Measurements from ENCODE around the gene KSR1. TPM values are rescaled to one million over a fixed set of nuclear protein-coding genes. Genes with fewer than 3 reads are reported as not detected.

KSR1 gene
- total RNA-seq, 1 donor from 2014 or later = 90.2 TPM

DNA sequence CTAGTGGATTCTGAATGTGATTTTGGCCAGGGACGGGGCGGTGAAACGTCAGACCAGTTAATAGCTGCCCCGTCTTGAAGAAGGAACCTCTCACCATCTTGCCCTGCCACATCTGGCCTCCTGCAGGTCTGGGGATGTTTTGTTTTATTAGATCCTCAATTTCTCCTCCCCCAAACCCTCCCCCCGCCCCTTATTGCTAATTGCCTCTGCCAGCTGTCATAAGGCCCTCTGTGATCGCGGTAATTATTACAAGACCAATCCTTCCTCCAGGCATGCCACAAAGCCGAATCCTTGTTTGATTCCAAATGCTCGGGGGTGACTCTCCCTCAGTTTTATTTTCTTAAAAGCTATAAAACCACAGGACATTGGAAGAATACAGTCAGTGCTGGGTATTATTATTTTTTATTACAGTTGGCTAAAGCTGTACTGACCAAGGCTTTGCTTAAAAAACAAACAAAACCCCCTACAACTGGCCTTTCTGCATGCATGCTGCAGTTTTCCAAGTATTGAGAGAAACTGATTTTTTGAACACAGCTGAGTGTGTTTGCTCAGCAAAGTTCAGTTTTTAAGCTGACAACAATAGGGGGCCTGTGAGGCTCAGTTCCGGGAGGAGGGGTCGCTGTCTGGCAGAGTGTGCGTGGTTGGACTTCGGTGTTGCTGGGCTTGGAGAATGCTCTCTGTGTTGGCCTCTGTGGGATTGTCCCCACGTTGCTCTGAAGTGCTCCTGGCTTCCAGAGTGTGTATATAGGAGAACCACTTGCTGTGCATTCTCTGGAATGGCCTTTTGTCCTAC lies 1.7 kb downstream of the KSR1 start:
- Mint-ChIP-seq H3K36me3 (ENCODE audit: low read depth, unreplicated experiment) (peaks cover 2% of the 10 kb centered on the region), H3K4me1 (ENCODE audit: low read depth, unreplicated experiment) (peaks cover 37% of the 10 kb centered on the region), H3K9me3 (ENCODE audit: unreplicated experiment) (no peaks in the 10 kb centered on the region), H3K4me3 (ENCODE audit: unreplicated experiment) (peak overlapping the region; percentile 93), H3K27ac (ENCODE audit: unreplicated experiment) (peak overlapping the region; percentile 90), H3K27me3 (ENCODE audit: low read depth, unreplicated experiment) (no peaks in the 10 kb centered on the region)
- Histone ChIP-seq H3K4me2 (ENCODE audit: low read length) (peak overlapping the region; percentile 95), H4K20me1 (ENCODE audit: insufficient read depth, low read length) (peaks cover 62% of the 10 kb centered on the region), H3K79me2 (ENCODE audit: insufficient read depth, low read length) (peaks cover 60% of the 10 kb centered on the region), H2AFZ (ENCODE audit: low read depth, low read length) (no peak overlapping the region), H3K9me3 (ENCODE audit: insufficient read depth, low read depth, low read length) (no peaks in the 10 kb centered on the region), H3K4me1 (ENCODE audit: insufficient read depth, low read length) (peaks cover 25% of the 10 kb centered on the region), H3K27ac (ENCODE audit: low read depth, low read length) (peak overlapping the region; percentile 26), H3K9ac (ENCODE audit: low read length) (peak overlapping the region; percentile 91), H3K4me3 (ENCODE audit: insufficient read depth, low read depth, low read length) (peak overlapping the region; percentile 75), H3K36me3 (ENCODE audit: insufficient read depth, low read length) (peaks cover 4% of the 10 kb centered on the region), H3K27me3 (ENCODE audit: insufficient read depth, low read length) (peaks cover 2% of the 10 kb centered on the region)
- TF ChIP-seq, protein P1, sequence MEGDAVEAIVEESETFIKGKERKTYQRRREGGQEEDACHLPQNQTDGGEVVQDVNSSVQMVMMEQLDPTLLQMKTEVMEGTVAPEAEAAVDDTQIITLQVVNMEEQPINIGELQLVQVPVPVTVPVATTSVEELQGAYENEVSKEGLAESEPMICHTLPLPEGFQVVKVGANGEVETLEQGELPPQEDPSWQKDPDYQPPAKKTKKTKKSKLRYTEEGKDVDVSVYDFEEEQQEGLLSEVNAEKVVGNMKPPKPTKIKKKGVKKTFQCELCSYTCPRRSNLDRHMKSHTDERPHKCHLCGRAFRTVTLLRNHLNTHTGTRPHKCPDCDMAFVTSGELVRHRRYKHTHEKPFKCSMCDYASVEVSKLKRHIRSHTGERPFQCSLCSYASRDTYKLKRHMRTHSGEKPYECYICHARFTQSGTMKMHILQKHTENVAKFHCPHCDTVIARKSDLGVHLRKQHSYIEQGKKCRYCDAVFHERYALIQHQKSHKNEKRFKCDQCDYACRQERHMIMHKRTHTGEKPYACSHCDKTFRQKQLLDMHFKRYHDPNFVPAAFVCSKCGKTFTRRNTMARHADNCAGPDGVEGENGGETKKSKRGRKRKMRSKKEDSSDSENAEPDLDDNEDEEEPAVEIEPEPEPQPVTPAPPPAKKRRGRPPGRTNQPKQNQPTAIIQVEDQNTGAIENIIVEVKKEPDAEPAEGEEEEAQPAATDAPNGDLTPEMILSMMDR (IDR thresholded peaks at IDR 0.05; ENCODE audit: insufficient read depth, low read depth, low read length) = no peak
- TF ChIP-seq EZH2 (IDR thresholded peaks at IDR 0.05; ENCODE audit: insufficient read depth, low read length) = no peak
- no peak for DNase-seq (ENCODE audit: low read depth)
- FAIRE-seq = no peak

- peaks cover 4% of the 10 kb centered on the region for H3K36me3 ChIP-seq (ENCODE audit: insufficient read depth, low read length)
- DNase-seq (ENCODE audit: low read depth) (no peak), FAIRE-seq (no peak)
- Mint-ChIP-seq H3K27ac (ENCODE audit: unreplicated experiment) (peak overlapping the region; percentile 26), H3K36me3 (ENCODE audit: low read depth, unreplicated experiment) (peaks cover 2% of the 10 kb centered on the region), H3K4me3 (ENCODE audit: unreplicated experiment) (peak overlapping the region; percentile 93), H3K4me1 (ENCODE audit: low read depth, unreplicated experiment) (peaks cover 39% of the 10 kb centered on the region), H3K9me3 (ENCODE audit: unreplicated experiment) (no peaks in the 10 kb centered on the region), H3K27me3 (ENCODE audit: low read depth, unreplicated experiment) (no peaks in the 10 kb centered on the region)
- H3K79me2 ChIP-seq (ENCODE audit: insufficient read depth, low read length) = peaks cover 66% of the 10 kb centered on the region
- peak overlapping the region; percentile 91 for H3K9ac ChIP-seq (ENCODE audit: low read length)
- H3K9me3 ChIP-seq (ENCODE audit: insufficient read depth, low read depth, low read length) = no peaks in the 10 kb centered on the region
- H3K27me3 ChIP-seq (ENCODE audit: insufficient read depth, low read length) = peaks cover 2% of the 10 kb centered on the region
- H3K27ac ChIP-seq (ENCODE audit: low read depth, low read length) = no peak overlapping the region
- peaks cover 67% of the 10 kb centered on the region for H4K20me1 ChIP-seq (ENCODE audit: insufficient read depth, low read length)
- peak overlapping the region; percentile 95 for H3K4me2 ChIP-seq (ENCODE audit: low read length)
- TF ChIP-seq, protein P1 (IDR thresholded peaks at IDR 0.05; ENCODE audit: insufficient read depth, low read depth, low read length) = no peak
- no peak for TF ChIP-seq EZH2 (IDR thresholded peaks at IDR 0.05; ENCODE audit: insufficient read depth, low read length)
- H3K4me1 ChIP-seq (ENCODE audit: insufficient read depth, low read length) = peaks cover 27% of the 10 kb centered on the region
- peak overlapping the region; percentile 75 for H3K4me3 ChIP-seq (ENCODE audit: insufficient read depth, low read depth, low read length)
- no peak overlapping the region for H2AFZ ChIP-seq (ENCODE audit: low read depth, low read length)
Measured at GRCh38 chr17:27458524-27458908, 2.3 kb downstream of the KSR1 start.

- H3K4me1 ChIP-seq (ENCODE audit: insufficient read depth, low read length) = peaks cover 27% of the 10 kb centered on the region
- H3K79me2 ChIP-seq (ENCODE audit: insufficient read depth, low read length) = peaks cover 75% of the 10 kb centered on the region
- Mint-ChIP-seq H3K4me3 (ENCODE audit: unreplicated experiment) (peak overlapping the region; percentile 93), H3K36me3 (ENCODE audit: low read depth, unreplicated experiment) (peaks cover 4% of the 10 kb centered on the region), H3K27me3 (ENCODE audit: low read depth, unreplicated experiment) (no peaks in the 10 kb centered on the region), H3K9me3 (ENCODE audit: unreplicated experiment) (no peaks in the 10 kb centered on the region), H3K4me1 (ENCODE audit: low read depth, unreplicated experiment) (peaks cover 45% of the 10 kb centered on the region), H3K27ac (ENCODE audit: unreplicated experiment) (peak overlapping the region; percentile 12)
- H3K27ac ChIP-seq (ENCODE audit: low read depth, low read length) = no peak overlapping the region
- peak overlapping the region; percentile 95 for H3K4me2 ChIP-seq (ENCODE audit: low read length)
- TF ChIP-seq, protein P1 (IDR thresholded peaks at IDR 0.05; ENCODE audit: insufficient read depth, low read depth, low read length) = no peak
- TF ChIP-seq EZH2 (IDR thresholded peaks at IDR 0.05; ENCODE audit: insufficient read depth, low read length) = no peak
- FAIRE-seq (no peak), DNase-seq (ENCODE audit: low read depth) (no peak)
- H3K9me3 ChIP-seq (ENCODE audit: insufficient read depth, low read depth, low read length) = no peaks in the 10 kb centered on the region
- H2AFZ ChIP-seq (ENCODE audit: low read depth, low read length) = no peak overlapping the region
- H3K36me3 ChIP-seq (ENCODE audit: insufficient read depth, low read length) = peaks cover 4% of the 10 kb centered on the region
- H3K9ac ChIP-seq (ENCODE audit: low read length) = no peak overlapping the region
- peaks cover 2% of the 10 kb centered on the region for H3K27me3 ChIP-seq (ENCODE audit: insufficient read depth, low read length)
- no peak overlapping the region for H3K4me3 ChIP-seq (ENCODE audit: insufficient read depth, low read depth, low read length)
- peaks cover 77% of the 10 kb centered on the region for H4K20me1 ChIP-seq (ENCODE audit: insufficient read depth, low read length)
Measured at GRCh38 chr17:27459433-27459832, 3.2 kb downstream of the KSR1 start.
